Activated CD8-positive, alpha-beta memory T cell treated with anti-CD3 and anti-CD28 coated beads, Interleukin-2, amount 50 U/mL, for 48 hours (primary cell): ENCODE results near the gene ARID2.

ENCODE experiments used
- DNase-seq: peaks from one replicate; pipeline ENCODE4 v3.0.0-alpha.2; 2020

The ARID2 gene

GRCh38 chr12:45878630-45879255, 149.2 kb downstream of the ARID2 start:
- DNase-seq, result no peak

- no peak for DNase-seq
Observed at GRCh38 chr12:45879363-45879895, 149.9 kb downstream of the ARID2 start.

- no peak for DNase-seq
Observed at GRCh38 chr12:45880533-45880932, 151.0 kb downstream of the ARID2 start.

GRCh38 chr12:45883187-45883586, 153.7 kb downstream of the ARID2 start:
- no peak for DNase-seq

- DNase-seq, result no peak
Observed at GRCh38 chr12:45886685-45887084, 157.2 kb downstream of the ARID2 start.

GRCh38 chr12:45887544-45887943, 158.0 kb downstream of the ARID2 start:
- no peak for DNase-seq

GRCh38 chr12:45890276-45890675, 160.8 kb downstream of the ARID2 start:
- DNase-seq, result no peak

GRCh38 chr12:45893240-45893639, 163.7 kb downstream of the ARID2 start:
- DNase-seq, result no peak

GRCh38 chr12:45895961-45896360, 166.5 kb downstream of the ARID2 start:
- DNase-seq, result no peak

GRCh38 chr12:45898094-45898493, 168.6 kb downstream of the ARID2 start:
- DNase-seq, result no peak

- no peak for DNase-seq
Observed at GRCh38 chr12:45907955-45908354, 178.4 kb downstream of the ARID2 start.

GRCh38 chr12:45909041-45909713, 179.7 kb downstream of the ARID2 start:
- no peak for DNase-seq

- DNase-seq, result no peak
Observed at GRCh38 chr12:45912774-45913173, 183.3 kb downstream of the ARID2 start.

- no peak for DNase-seq
Observed at GRCh38 chr12:45913631-45914030, 184.1 kb downstream of the ARID2 start.

- DNase-seq, result no peak
Observed at GRCh38 chr12:45914090-45914489, 184.6 kb downstream of the ARID2 start.

GRCh38 chr12:45915405-45915804, 185.9 kb downstream of the ARID2 start:
- no peak for DNase-seq

- DNase-seq, result no peak
Observed at GRCh38 chr12:45918818-45919217, 189.3 kb downstream of the ARID2 start.

- DNase-seq, result no peak
Observed at GRCh38 chr12:45928309-45928708, 198.8 kb downstream of the ARID2 start.

- no peak for DNase-seq
Observed at GRCh38 chr12:45930369-45930768, 200.9 kb downstream of the ARID2 start.

GRCh38 chr12:45933504-45933903, 204.0 kb downstream of the ARID2 start:
- no peak for DNase-seq

- no peak for DNase-seq
Observed at GRCh38 chr12:45934956-45935355, 205.4 kb downstream of the ARID2 start.

GRCh38 chr12:45938566-45938965, 209.1 kb downstream of the ARID2 start:
- no peak for DNase-seq

- no peak for DNase-seq
Observed at GRCh38 chr12:45939759-45940158, 210.3 kb downstream of the ARID2 start.

GRCh38 chr12:45944771-45945170, 215.3 kb downstream of the ARID2 start:
- DNase-seq, result no peak

- no peak for DNase-seq
Observed at GRCh38 chr12:45946435-45946834, 216.9 kb downstream of the ARID2 start.
